Measurements from ENCODE around the gene RBBP7. TPM values are rescaled to one million over a fixed set of nuclear protein-coding genes. Genes with fewer than 3 reads are reported as not detected.

RBBP7 gene
- total RNA-seq, 2 experiments from 2014 or later = 192 TPM

DNA sequence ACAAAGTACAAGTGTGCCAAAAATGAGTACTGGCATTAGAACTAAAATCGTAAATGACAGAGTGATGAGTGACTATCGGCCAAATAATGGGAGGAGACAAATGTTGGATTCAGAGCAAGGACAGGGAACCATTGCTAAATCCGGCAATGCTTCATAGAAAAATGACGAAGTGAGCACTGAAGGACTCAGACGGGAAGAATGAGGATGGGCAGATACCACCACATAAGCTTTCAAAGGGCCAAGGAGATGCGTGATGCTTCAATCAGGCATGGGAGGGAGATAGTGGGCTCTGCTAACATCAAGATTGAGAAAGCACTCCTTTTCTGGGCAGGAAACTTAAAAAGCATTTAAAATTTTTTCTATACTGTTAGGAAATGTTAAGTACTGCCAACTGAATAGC lies 21.6 kb downstream of the RBBP7 start:
- Mint-ChIP-seq H3K27ac (peak overlapping the region; percentile 67), H3K4me3 (no peak overlapping the region), H3K9me3 (no peaks in the 10 kb centered on the region)

DNA sequence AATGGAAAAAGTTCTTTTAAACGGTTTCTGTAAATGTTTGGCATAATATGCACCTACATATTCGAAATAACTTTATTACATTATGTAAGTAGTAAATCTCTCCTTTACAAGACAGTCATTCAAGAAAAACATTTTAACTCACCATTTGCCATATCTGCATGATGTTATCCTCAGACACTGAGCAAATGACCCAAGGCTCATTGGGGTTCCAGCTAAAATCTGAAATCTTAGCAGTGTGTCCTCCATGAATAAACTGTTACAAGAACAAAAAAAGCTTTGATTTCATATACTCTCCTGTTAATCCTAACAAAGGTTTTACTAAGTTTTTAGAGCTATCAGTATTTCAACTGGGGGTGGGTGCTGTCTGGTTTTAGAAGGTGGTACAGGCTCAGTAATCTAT lies 24.5 kb downstream of the RBBP7 start:
- no peak overlapping the region for H3K27ac Mint-ChIP-seq
- H3K9me3 Mint-ChIP-seq = no peaks in the 10 kb centered on the region
- no peaks in the 10 kb centered on the region for H3K27me3 Mint-ChIP-seq
- no peak overlapping the region for H3K4me3 Mint-ChIP-seq
- peaks cover 6% of the 10 kb centered on the region for H3K4me1 Mint-ChIP-seq
- H3K36me3 Mint-ChIP-seq = peaks cover 6% of the 10 kb centered on the region
- DNase-seq = no peak

More for the DNA sequence above, 21.6 kb downstream of the RBBP7 start:
- Mint-ChIP-seq H3K27me3 (no peaks in the 10 kb centered on the region), H3K4me1 (peaks cover 12% of the 10 kb centered on the region), H3K36me3 (peaks cover 14% of the 10 kb centered on the region)
- DNase-seq = no peak

DNA sequence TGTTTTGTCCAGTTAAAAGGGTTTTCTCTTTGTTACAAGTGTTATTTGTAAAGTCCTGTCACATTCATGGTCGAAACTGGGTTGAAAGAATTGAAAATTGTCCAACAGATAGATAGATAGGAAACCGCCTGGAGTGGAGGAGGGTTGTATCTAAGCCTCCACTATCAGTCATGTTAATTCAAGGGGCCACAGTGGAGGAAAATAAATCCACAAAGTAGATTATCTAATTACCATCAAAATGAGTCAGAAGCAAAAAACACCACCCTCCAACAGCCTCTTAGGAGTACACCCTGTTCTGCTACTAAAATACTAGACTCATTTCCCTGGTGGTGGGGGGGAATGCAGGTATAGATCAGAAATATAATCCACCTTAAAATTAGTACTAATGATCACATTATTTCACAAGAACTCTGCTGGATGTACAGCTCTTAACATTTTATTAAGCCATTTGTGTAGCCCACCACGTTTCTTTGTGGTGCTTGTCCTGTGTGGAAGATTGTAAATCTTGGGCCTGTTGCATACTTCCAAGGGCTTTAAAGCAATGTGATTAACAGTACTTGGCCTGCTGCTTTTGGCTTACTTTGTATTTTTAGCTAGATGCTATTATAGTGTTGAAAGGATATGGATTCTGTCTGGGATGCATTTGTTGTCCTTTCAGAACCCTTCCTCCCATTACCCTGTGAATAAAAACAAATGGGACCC lies 26.8 kb downstream of the RBBP7 start:
- Mint-ChIP-seq H3K4me3 (no peak overlapping the region), H3K4me1 (peaks cover 5% of the 10 kb centered on the region), H3K9me3 (no peaks in the 10 kb centered on the region), H3K27me3 (no peaks in the 10 kb centered on the region), H3K36me3 (peaks cover 4% of the 10 kb centered on the region), H3K27ac (peak overlapping the region; percentile 25)
- no peak for DNase-seq

DNA sequence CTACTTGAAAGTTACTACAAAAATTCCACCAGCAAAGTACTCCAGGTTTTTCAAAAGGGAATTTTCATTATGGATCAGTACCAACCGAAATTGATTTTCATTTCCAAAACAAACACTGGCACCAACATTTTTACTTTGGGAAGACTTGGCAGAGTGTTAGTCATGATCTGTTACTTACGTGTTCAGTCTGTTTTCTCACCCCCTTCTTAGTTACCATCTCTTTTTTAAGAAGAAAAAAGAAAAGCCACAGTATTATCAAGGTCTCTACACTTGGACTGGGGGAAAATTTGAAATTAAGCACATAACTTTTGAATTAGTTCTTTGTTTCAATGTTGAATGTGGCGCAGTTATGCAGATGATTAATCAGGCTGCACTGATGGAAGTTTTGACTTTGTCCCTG lies 27.5 kb downstream of the RBBP7 start:
- Mint-ChIP-seq H3K27ac (peak overlapping the region; percentile 25), H3K36me3 (peaks cover 4% of the 10 kb centered on the region), H3K9me3 (no peaks in the 10 kb centered on the region), H3K27me3 (no peaks in the 10 kb centered on the region), H3K4me3 (no peak overlapping the region), H3K4me1 (peaks cover 4% of the 10 kb centered on the region)
- no peak for DNase-seq

DNA sequence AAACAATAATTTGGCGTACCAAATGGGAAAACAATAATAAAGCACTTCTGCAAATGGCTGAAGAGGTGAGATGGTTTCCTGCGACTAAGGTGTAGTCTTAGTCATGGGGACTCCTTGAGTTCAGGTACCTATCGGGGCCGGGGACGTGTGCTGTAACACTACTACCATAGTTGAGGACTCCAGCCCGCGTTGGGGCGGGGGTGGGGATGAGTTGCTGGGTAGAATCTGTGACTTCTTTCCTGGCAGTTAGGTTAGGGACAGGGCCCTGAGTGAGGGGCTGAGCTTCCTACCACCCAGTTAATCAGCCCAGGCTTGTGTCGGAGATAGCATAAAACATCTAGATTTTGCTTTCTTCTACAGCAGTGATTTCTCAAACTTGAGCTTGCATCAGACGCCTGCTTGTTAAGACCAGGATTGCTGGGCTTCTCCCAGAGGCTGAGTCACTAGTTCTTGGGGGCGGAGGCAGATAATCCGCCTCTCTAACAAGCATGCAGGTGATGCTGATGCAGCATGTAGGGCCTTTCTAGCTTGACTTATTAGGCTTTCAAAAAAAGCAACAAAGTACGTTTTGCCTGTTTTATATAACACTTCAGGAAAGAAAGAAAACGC lies 30.2 kb downstream of the RBBP7 start:
- Mint-ChIP-seq H3K4me3 (no peak overlapping the region), H3K9me3 (no peaks in the 10 kb centered on the region), H3K4me1 (peaks cover 4% of the 10 kb centered on the region), H3K36me3 (peaks cover 2% of the 10 kb centered on the region), H3K27me3 (no peaks in the 10 kb centered on the region), H3K27ac (no peak overlapping the region)
- DNase-seq = no peak

DNA sequence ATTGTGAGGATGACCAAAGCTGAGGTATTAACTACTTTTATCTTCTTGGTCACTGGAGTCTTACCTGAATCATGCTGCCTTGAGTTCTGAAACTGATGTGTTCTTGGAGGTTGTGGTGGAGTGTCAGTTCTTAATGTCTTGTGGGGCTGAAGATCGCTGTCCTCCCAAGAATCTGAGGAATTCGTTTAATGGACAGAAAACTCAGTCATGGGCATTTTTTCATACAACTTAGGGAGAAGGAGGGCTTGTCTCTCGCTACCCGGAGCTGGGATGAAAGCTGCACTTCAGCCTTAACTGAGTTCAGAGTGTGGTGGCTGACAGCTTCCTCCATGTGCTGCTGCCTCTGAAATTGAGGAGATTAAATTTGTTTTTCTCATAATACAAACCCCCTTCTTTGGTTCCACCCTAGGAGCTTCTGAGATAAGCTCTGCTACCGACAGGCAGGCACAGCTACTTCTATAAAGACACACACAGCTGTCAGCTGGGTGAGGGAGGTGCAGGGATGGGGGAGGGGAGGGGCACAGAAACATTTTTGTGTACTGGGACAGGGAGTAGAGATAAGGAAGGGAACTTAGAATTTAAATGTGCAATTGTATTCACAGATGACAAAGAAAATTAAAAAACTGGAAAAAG lies 30.8 kb downstream of the RBBP7 start:
- Mint-ChIP-seq H3K4me3 (no peak overlapping the region), H3K36me3 (peaks cover 3% of the 10 kb centered on the region), H3K4me1 (peaks cover 4% of the 10 kb centered on the region), H3K27me3 (no peaks in the 10 kb centered on the region), H3K27ac (no peak overlapping the region), H3K9me3 (no peaks in the 10 kb centered on the region)
- no peak for DNase-seq

DNA sequence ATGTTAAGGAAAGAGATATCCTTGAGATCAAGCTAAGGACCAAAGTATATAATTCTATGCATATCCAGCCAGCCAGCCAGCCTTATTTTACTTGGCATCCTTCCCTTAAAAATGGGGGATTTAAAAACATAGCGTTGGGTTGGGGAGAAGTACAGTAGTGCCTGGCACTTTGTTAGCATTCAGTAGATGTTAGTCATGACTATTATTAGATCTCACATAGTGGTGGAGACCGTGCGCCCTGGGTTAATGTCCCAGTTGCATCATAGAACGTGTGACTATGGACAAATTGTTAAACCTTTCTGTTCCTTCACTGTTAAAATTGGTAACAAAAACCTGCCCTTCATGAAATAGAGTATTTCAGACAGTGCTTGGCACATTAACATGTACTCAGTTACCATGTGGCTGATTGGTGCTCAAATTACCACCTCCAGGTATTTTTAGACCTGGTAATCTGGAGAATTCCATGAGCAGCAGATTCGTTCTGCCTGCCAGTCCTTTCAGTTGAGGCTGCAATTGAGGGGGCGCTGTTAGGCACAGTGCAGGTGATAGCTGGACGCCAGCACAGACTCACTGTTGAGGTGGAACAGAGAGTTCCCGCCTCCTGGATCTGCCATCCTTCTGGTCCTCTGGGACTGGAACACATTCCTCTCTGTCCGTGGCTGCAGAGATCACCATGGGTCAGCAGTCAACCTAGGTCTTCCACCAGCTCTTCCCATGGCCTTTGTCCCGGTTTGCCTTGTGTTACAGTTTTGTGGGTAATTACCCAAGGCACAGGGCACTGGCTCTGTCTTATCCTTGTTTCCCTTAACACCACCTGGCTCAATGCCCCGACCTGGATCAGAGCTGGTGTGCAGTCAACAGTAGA lies 31.7 kb downstream of the RBBP7 start:
- H3K27ac Mint-ChIP-seq = no peak overlapping the region
- H3K27me3 Mint-ChIP-seq = no peaks in the 10 kb centered on the region
- no peak overlapping the region for H3K4me3 Mint-ChIP-seq
- H3K4me1 Mint-ChIP-seq = peaks cover 2% of the 10 kb centered on the region
- peaks cover 6% of the 10 kb centered on the region for H3K36me3 Mint-ChIP-seq
- no peak for DNase-seq
- H3K9me3 Mint-ChIP-seq = no peaks in the 10 kb centered on the region

DNA sequence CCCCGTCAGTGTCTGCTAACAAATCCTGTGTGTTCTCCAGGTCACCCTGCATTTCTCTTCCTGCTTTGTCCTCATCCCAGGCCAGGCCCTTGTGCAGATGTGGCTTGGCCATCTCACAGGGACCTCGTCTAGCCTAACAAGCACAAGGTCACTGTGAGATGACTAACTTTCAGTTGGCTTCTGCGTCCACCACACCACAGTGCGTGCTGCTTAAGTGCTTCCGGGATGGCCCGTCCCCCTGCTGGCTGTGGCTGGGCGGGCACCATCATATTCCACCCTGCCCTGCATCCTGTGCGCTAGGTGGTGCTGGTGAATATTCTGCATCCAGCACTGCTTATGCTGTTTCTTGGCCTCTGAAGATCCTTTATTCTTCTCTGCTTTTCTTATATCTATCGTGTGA lies 33.8 kb downstream of the RBBP7 start:
- DNase-seq = peak; percentile 5
- Mint-ChIP-seq H3K4me1 (no peaks in the 10 kb centered on the region), H3K4me3 (peak overlapping the region; percentile 19)

DNA sequence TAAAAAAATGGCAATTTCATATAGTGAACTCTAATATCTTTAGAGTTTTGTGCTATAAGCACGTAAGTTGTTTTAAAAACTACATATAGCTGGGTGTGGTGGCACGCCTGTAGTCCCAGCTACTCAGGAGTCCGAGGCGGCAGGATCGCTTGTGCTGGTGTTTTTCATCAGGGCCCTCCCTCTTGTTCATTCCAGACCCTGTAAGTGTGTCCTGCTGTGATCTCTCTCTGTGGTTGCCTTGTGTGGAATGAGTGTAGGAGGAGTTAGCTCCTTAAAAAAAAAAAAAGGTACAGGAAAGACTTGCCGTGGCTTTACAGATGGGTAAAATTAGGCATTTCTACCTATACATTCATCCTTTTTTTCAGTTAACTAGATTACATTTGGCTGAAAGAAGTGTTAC lies 35.4 kb downstream of the RBBP7 start:
- Mint-ChIP-seq H3K27me3 (no peaks in the 10 kb centered on the region), H3K4me3 (no peak overlapping the region), H3K36me3 (peaks cover 8% of the 10 kb centered on the region), H3K27ac (no peak overlapping the region), H3K4me1 (no peaks in the 10 kb centered on the region), H3K9me3 (no peaks in the 10 kb centered on the region)
- no peak for DNase-seq

More for the DNA sequence above, 33.8 kb downstream of the RBBP7 start:
- Mint-ChIP-seq H3K27ac (peak overlapping the region; percentile 27), H3K27me3 (no peaks in the 10 kb centered on the region), H3K9me3 (no peaks in the 10 kb centered on the region), H3K36me3 (peaks cover 8% of the 10 kb centered on the region)

DNA sequence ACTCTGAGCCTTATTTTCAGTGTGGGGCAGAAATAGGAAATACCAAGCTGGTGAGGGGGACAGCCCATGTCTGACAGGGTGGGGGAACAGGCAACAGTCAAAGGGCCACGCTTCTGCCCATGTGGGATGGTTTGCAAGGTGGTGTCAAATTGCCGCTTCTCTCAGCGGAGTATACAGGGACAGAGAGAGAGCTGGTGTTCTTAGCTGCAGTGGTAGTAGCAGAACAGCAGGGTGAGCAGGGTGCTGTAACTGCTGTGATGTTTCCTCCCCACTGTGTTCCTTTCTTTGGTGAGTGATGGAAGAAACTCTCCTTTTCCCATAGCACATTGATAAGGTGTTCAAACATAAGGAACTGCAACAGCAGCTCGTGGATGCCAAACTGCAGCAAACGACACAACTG lies 37.9 kb downstream of the RBBP7 start:
- Mint-ChIP-seq H3K27ac (no peak overlapping the region), H3K9me3 (no peaks in the 10 kb centered on the region), H3K36me3 (peaks cover 10% of the 10 kb centered on the region), H3K4me1 (peaks cover 2% of the 10 kb centered on the region), H3K27me3 (no peaks in the 10 kb centered on the region), H3K4me3 (no peak overlapping the region)
- DNase-seq = no peak

DNA sequence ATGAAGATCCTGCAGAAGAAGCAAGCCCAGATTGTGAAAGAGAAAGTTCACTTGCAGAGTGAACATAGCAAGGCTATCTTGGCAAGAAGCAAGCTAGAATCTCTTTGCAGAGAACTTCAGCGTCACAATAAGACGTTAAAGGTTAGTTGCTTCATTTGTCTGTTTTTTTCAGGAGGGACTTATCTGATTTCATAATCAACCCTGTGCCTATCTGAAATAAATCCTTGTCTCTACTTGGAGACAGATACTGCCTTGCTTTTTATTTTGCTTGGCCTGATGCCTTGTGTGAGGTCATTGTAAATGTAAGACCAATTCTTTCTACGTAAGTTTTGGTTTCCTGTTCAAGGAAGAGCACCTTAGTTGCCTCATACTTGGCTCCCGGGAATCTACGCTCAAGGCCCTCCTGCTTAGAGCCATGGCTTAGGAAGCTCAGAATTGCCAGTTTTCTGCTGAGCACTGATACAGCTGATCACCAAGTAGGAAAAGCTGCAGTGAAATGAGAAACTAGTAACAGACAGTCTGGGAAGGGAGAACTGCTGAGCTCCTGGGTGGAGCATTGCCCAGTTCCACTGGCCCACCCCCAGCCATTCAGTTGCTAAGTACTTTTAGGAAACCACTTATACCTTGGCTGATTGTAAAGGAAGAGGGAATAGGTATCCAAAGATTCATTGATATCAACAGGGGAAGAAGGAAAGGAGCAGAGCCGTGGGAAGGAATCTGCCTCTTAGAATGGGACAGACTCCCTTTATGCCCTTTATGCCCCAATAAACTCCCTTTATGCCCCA lies 41.8 kb downstream of the RBBP7 start:
- Mint-ChIP-seq H3K36me3 (peaks cover 4% of the 10 kb centered on the region), H3K27ac (no peak overlapping the region), H3K9me3 (no peaks in the 10 kb centered on the region), H3K4me1 (peaks cover 7% of the 10 kb centered on the region), H3K27me3 (no peaks in the 10 kb centered on the region), H3K4me3 (no peak overlapping the region)
- no peak for DNase-seq

DNA sequence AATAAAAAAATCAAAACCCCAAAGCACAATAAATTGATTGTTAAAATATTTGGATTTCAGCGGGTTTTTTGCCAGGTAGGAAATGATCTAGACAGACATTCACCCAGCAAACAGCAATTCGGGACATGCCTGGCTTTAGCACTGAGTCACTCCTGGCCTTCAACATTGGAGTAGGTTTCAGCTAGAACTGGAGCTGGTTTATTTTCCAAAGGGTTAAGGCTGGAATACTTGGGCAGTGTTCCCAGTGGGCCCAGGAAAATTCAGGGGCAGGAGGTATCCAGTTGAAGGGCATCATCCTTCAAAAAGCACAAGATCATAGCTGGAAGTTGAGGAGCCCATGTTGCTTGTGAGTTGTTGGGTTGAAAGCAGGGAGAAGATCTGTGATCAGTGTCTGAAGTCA lies 42.9 kb downstream of the RBBP7 start:
- H3K27ac Mint-ChIP-seq = no peak overlapping the region
- H3K36me3 Mint-ChIP-seq = peaks cover 3% of the 10 kb centered on the region
- H3K9me3 Mint-ChIP-seq = no peaks in the 10 kb centered on the region
- peaks cover 10% of the 10 kb centered on the region for H3K4me1 Mint-ChIP-seq
- DNase-seq = no peak
- H3K27me3 Mint-ChIP-seq = no peaks in the 10 kb centered on the region
- H3K4me3 Mint-ChIP-seq = no peak overlapping the region

DNA sequence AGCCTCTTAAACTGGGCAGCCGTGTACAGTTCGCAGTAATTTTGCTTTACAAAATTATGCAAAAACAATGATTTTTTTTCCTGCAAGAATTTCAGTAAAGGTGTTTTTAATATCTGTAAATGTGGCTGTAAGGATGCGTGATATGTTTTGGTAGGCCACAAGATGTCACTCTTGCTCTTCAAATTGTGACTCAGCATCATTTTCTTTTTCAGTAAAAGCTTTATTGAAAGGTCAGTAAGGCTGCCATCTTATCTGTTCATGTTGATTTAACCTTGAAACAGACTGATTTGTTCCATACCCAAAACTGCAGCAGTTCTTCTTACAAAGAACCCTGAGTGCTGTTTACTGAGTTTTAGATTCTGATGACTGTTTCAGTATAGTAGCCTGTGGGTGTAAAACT lies 44.0 kb downstream of the RBBP7 start:
- peaks cover 2% of the 10 kb centered on the region for H3K36me3 Mint-ChIP-seq
- no peak for DNase-seq
- H3K4me3 Mint-ChIP-seq = no peak overlapping the region
- H3K4me1 Mint-ChIP-seq = peaks cover 10% of the 10 kb centered on the region
- no peaks in the 10 kb centered on the region for H3K27me3 Mint-ChIP-seq
- H3K27ac Mint-ChIP-seq = no peak overlapping the region
- H3K9me3 Mint-ChIP-seq = no peaks in the 10 kb centered on the region

DNA sequence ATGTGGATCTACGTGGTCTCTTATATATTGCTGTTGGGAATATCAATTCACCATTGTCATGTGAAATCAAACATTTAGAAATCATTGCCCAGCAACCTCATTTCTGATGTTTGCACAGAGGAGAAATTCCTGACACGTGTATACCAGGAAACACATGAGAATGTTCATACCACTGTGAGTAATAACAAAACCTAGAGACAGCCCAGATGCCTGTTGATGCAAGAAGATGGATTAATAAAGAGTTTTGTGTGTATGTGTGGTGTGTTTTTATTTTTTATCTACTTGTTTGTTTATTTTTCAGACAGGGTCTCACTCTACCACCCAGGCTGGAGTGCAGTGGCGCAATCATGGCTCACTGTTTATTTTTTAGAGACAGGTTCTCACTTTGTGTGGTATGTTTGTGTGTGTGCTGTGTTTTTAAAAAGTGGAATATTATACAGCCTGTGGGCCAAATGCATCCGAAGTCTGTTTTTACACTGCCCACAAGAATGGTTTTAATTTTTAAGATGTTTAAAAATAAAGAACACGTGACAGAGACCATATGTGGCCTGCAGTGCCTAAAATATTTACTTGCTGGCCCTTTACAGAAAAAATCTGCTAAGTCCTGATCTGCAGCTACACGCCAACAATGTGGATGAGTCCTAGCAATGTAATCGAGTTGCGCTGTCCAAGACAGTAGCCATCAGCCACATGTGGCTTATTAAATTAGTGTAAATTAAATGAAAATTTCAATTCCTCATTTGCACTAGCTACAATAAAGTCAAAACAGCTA lies 44.7 kb downstream of the RBBP7 start:
- Mint-ChIP-seq H3K9me3 (no peaks in the 10 kb centered on the region), H3K4me1 (peaks cover 10% of the 10 kb centered on the region), H3K4me3 (no peak overlapping the region), H3K36me3 (peaks cover 2% of the 10 kb centered on the region), H3K27me3 (no peaks in the 10 kb centered on the region), H3K27ac (no peak overlapping the region)
- DNase-seq = no peak

Measured in activated naive CD8-positive, alpha-beta T cell treated with anti-CD3 and anti-CD28 coated beads for 36 hours (primary cell).